WERI-Rb-1 (cell line): ENCODE data around the gene ZNF385C.
A peak's percentile ranks its signal among the peaks of the same experiment; 100 is the strongest.
"Not testable (repeated sequence)": the region's sequence is repeated elsewhere in the genome, so short reads cannot be mapped to it uniquely, and the experiment has no call there.

ENCODE experiments used
- DNase-seq: peaks from one replicate; pipeline ENCODE4 v3.0.0-alpha.2; 2020
- H3K27ac ChIP-seq: fragments of 250-450 bp; sonication (Bioruptor Pico); 2 replicates; pipeline ENCODE4 v1.5.1; 2020; ENCODE audit warnings: mild to moderate bottlenecking, moderate library complexity
- H3K27me3 ChIP-seq: fragments of 250-450 bp; sonication (Bioruptor Pico); 2 replicates; pipeline ENCODE4 v1.5.1; 2021; ENCODE audit warnings: mild to moderate bottlenecking, low read depth, moderate library complexity; ENCODE audit not compliant: insufficient read depth, severe bottlenecking
- H3K36me3 ChIP-seq: fragments of 250-450 bp; sonication (Bioruptor Pico); 2 replicates; pipeline ENCODE4 v1.5.1; 2020; ENCODE audit warnings: mild to moderate bottlenecking, moderate library complexity
- H3K4me3 ChIP-seq: 2 replicates; pipeline ENCODE4 v1.5.1; 2011; ENCODE audit warnings: low read depth, mild to moderate bottlenecking, control low read depth, low read length
- H3K9me3 ChIP-seq: fragments of 250-450 bp; sonication (Bioruptor Pico); 2 replicates; pipeline ENCODE4 v1.5.1; 2021; ENCODE audit warnings: mild to moderate bottlenecking, moderate library complexity; ENCODE audit not compliant: severe bottlenecking
- TF ChIP-seq, protein P1 (sequence below): IDR thresholded peaks from 2 replicates; pipeline ENCODE4 v1.5.1; 2011; ENCODE audit warnings: low read depth, mild to moderate bottlenecking, control low read depth, inconsistent platforms, low read length

The ZNF385C gene

DNA sequence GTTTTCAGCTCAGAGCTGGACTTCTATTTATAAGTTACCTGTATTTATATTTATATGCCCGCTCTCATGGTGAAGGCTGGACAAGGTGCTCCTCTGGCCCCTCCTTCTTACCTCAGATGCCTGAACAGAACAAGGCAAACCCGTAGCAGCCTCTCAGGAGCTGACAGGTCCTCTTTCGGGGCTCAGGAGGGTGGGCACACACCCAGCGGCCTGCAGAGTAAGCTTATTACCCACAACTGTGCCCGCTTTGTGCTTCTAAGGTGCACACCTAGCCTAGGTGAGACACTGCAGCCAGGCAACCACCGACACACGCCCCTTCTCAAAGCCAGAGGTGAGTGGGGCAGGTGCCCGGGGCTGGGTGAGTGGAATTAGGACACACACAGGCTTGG, 73.1 kb downstream of the ZNF385C start:
- TF ChIP-seq, protein P1, sequence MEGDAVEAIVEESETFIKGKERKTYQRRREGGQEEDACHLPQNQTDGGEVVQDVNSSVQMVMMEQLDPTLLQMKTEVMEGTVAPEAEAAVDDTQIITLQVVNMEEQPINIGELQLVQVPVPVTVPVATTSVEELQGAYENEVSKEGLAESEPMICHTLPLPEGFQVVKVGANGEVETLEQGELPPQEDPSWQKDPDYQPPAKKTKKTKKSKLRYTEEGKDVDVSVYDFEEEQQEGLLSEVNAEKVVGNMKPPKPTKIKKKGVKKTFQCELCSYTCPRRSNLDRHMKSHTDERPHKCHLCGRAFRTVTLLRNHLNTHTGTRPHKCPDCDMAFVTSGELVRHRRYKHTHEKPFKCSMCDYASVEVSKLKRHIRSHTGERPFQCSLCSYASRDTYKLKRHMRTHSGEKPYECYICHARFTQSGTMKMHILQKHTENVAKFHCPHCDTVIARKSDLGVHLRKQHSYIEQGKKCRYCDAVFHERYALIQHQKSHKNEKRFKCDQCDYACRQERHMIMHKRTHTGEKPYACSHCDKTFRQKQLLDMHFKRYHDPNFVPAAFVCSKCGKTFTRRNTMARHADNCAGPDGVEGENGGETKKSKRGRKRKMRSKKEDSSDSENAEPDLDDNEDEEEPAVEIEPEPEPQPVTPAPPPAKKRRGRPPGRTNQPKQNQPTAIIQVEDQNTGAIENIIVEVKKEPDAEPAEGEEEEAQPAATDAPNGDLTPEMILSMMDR: no peak
- no peaks in the 10 kb centered on the region for H3K27me3 ChIP-seq
- peaks cover 44% of the 10 kb centered on the region for H3K36me3 ChIP-seq
- no peaks in the 10 kb centered on the region for H3K9me3 ChIP-seq
- peak overlapping the region; percentile 39 for H3K27ac ChIP-seq
- no peak for DNase-seq
- H3K4me3 ChIP-seq: no peak overlapping the region

DNA sequence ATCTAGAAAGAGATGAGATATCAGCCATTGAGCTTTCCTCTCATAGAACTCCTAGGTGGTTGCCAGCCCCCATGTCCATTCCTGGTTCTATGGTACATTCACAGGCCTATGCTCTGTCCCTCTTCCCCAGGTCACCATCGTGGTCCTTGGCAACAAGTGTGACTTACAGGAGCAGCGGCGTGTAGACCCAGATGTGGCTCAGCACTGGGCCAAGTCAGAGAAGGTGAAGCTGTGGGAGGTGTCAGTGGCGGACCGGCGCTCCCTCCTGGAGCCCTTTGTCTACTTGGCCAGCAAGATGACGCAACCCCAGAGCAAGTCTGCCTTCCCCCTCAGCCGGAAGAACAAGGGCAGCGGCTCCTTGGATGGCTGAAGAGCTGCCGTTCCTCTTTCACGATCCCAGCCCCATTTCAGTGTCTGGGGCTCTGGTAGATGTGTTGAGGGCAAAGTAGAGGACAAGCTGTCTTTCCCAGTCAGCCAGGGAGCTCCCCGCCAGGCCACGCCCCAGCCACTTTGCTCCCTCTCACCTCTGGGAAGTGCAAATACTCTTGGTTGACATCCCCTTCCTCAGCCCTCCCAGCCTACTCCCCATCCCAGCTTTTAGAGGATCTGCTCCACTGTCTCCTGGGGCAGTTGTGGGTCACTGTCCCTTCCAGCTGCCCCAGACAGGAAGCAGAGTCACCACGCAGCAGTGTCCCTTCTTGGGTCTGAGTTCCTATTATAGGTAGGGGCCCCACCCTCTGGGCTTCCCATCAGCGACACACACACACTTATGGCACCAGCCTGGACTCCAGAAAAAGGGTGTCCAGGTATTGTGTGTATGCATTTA, 74.5 kb downstream of the ZNF385C start:
- TF ChIP-seq, protein P1: no peak
- DNase-seq: no peak
- Histone ChIP-seq H3K4me3 (no peak overlapping the region), H3K27me3 (no peaks in the 10 kb centered on the region), H3K27ac (no peak overlapping the region), H3K9me3 (no peaks in the 10 kb centered on the region), H3K36me3 (peaks cover 44% of the 10 kb centered on the region)

DNA sequence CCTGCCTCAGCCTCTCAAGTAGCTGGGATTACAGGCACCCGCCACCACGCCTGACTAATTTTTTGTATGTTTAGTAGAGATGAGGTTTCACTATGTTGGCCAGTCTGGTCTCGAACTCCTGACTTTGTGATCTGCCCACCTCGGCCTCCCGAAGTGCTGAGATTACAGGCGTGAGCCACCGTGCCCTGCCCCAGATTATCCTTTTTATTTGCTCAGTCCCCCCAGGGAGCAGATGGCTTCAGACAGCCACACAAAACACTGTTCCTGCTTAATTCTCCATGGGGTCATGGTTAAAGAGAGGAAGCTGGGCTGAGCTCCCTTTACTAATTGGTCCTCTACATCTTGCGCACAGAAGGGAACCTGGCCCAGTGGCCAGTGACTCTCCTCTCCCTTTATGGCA, 77.4 kb downstream of the ZNF385C start:
- DNase-seq: peak; percentile 57
- H3K27ac ChIP-seq: peak overlapping the region; percentile 85; the same call in 1 of the 2 replicates
- H3K36me3 ChIP-seq: peaks cover 54% of the 10 kb centered on the region
- not testable (repeated sequence) for H3K27me3 ChIP-seq, H3K9me3 ChIP-seq
- H3K4me3 ChIP-seq: peak overlapping the region; percentile 82

DNA sequence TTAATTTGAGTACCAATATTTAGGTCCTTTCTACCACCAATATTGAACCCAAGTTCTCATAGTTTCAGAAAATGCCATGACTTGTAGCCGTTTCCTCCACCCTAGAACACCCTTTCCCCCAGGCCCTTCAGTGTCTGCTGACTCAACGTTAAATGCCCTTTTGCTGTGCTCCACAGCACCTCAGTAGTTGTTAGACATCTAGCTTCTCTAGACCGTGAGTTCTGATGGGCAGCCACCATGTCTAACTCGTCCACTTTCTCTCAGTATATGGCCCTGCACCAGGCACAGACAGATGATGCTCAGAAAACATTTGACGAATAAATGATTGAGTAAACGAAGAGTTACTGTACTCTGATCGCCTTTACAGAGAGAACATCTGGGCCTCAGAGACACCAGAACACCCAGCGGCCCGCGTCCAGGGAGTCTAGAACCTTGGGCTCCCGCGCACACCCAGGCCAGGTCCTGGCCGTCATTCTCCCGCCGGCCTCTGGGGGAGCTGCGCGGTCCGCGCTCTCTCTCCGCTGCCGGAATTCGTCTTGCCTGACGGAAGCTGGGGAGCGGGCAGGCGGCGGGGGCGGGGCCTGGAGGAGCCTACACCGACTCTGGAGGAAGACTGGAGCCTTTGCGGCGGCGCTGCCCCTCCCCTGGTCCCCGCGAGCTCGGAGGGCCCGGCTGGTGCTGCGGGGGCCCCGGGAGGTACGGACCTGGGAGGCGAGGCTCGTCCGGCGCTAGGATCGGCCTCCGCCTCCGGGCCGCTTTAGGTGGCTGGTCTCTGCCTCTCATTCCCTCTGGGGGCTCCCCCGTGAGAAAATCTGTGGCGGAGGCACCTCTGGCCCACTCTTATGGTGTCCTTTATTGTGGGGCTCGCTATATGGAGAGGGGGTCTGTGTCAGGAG, 78.5 kb downstream of the ZNF385C start, which contains the start of gene NKIRAS2:
TSS of gene NKIRAS2 (plus strand) at position 582 of the 896 bp plus-strand sequence. CDS start 1,488 bp downstream, outside the sequence.
- Histone ChIP-seq H3K27ac (peak within 1 kb of the TSS; percentile 85), H3K4me3 (peak within 1 kb of the TSS; percentile 82), H3K27me3 (no peaks in the 10 kb centered on the region), H3K9me3 (no peaks in the 10 kb centered on the region), H3K36me3 (peaks cover 51% of the 10 kb centered on the region)
- DNase-seq: peak; percentile 99
- TF ChIP-seq, protein P1: peak; percentile 94

DNA sequence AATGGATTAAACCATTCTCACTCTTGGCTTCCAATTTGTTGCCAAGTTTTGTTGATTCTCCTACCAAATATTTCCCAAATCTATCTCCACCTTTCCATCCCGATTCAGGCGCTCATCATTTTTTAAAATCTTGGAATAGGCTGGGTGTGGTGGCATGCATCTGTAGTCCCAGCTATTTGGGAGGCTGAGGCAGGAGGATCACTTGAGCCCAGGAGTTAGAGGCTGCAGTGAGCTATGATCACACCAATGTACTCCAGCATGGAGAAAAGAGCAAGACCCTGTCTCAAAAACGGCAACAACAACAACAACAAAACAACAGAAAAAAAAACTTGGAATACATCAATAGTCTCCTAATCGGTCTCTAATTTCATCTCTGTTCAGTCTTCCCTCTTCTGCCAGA, 79.3 kb downstream of the ZNF385C start:
- Histone ChIP-seq H3K27me3 (no peaks in the 10 kb centered on the region), H3K9me3 (no peaks in the 10 kb centered on the region), H3K4me3 (no peak overlapping the region), H3K27ac (no peak overlapping the region), H3K36me3 (peaks cover 44% of the 10 kb centered on the region)
- no peak for DNase-seq
- TF ChIP-seq, protein P1: no peak

DNA sequence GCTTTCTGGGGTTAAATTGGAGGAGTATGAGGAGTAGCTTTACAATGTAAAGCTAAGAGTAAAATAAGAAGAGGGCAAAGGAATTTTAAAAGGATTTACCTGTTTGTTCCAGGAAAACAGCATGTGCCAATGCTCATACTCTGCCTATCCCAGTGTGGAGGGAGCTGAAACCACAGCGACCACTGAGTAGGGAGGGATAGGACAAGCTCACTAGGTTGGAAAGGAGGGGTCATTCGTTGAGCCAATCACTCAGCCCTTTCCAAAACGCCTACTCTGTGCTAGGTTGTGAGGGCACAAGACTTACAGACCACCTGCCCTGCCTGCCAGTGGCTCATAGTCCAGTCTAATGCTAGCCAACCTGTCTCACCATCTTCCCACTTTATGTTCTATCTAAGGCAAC, 79.9 kb downstream of the ZNF385C start:
- peak overlapping the region; percentile 99 for H3K27ac ChIP-seq
- no peak for DNase-seq
- TF ChIP-seq, protein P1: no peak
- H3K4me3 ChIP-seq: peak overlapping the region; percentile 95
- H3K36me3 ChIP-seq: peaks cover 41% of the 10 kb centered on the region
- no peaks in the 10 kb centered on the region for H3K9me3 ChIP-seq
- H3K27me3 ChIP-seq: no peaks in the 10 kb centered on the region
